ENCODE measurements around the gene SERPINC1.
"Not testable (repeated sequence)": the region's sequence is repeated elsewhere in the genome, so short reads cannot be mapped to it uniquely, and the experiment has no call there.

The SERPINC1 gene

GRCh38 chr1:173917149-173917548 is at the start of gene SERPINC1:
Gene SERPINC1 (minus strand): TSS chr1:173917327. CDS start chr1:173917259, 68 bp downstream.
- no peak within 1 kb of the TSS for H3K4me3 ChIP-seq (ENCODE audit: low read length)
- no peak for TF ChIP-seq CTCF (conservative IDR thresholded peaks at IDR 0.05; ENCODE audit: low read length)
- DNase-seq (ENCODE audit: low read depth): no peak

GRCh38 chr1:173965896-173966295 is 48.8 kb upstream of the SERPINC1 start:
- not testable (repeated sequence) for DNase-seq (ENCODE audit: low read depth)

GRCh38 chr1:173963477-173963876 is 46.4 kb upstream of the SERPINC1 start:
- H3K4me3 ChIP-seq (ENCODE audit: low read length): no peak overlapping the region
- DNase-seq (ENCODE audit: low read depth): no peak
- no peak for TF ChIP-seq CTCF (conservative IDR thresholded peaks at IDR 0.05; ENCODE audit: low read length)

More at GRCh38 chr1:173965896-173966295, 48.8 kb upstream of the SERPINC1 start:
- H3K4me3 ChIP-seq (ENCODE audit: low read length): not testable (repeated sequence)

GRCh38 chr1:173960625-173961024 is 43.5 kb upstream of the SERPINC1 start:
- no peak overlapping the region for H3K4me3 ChIP-seq (ENCODE audit: low read length)

GRCh38 chr1:173954179-173954578 is 37.1 kb upstream of the SERPINC1 start:
- TF ChIP-seq CTCF (conservative IDR thresholded peaks at IDR 0.05; ENCODE audit: low read length): no peak
- no peak overlapping the region for H3K4me3 ChIP-seq (ENCODE audit: low read length)
- no peak for DNase-seq (ENCODE audit: low read depth)

More at GRCh38 chr1:173960625-173961024, 43.5 kb upstream of the SERPINC1 start:
- no peak for TF ChIP-seq CTCF (conservative IDR thresholded peaks at IDR 0.05; ENCODE audit: low read length)
- DNase-seq (ENCODE audit: low read depth): no peak

- no peak for TF ChIP-seq CTCF (conservative IDR thresholded peaks at IDR 0.05; ENCODE audit: low read length)
- no peak for DNase-seq (ENCODE audit: low read depth)
- no peak overlapping the region for H3K4me3 ChIP-seq (ENCODE audit: low read length)
These were observed 31.5 kb upstream of the SERPINC1 start for GRCh38 chr1:173948594-173948993.

GRCh38 chr1:173946380-173946921 is 29.3 kb upstream of the SERPINC1 start:
- H3K4me3 ChIP-seq (ENCODE audit: low read length): no peak overlapping the region
- no peak for DNase-seq (ENCODE audit: low read depth)
- TF ChIP-seq CTCF (conservative IDR thresholded peaks at IDR 0.05; ENCODE audit: low read length): no peak

GRCh38 chr1:173937062-173937461 is 19.9 kb upstream of the SERPINC1 start:
- TF ChIP-seq CTCF (conservative IDR thresholded peaks at IDR 0.05; ENCODE audit: low read length): no peak
- no peak for DNase-seq (ENCODE audit: low read depth)
- no peak overlapping the region for H3K4me3 ChIP-seq (ENCODE audit: low read length)
